ENCODE measurements around the gene UBXN10. TPM values are rescaled to one million over a fixed set of nuclear protein-coding genes. Genes with fewer than 3 reads are reported as not detected.
"Not testable (repeated sequence)": the region's sequence is repeated elsewhere in the genome, so short reads cannot be mapped to it uniquely, and the experiment has no call there.

Gene UBXN10
- polyA plus RNA-seq, 3 donors: 5.6 to 6.9 (median 6.1) TPM

DNA sequence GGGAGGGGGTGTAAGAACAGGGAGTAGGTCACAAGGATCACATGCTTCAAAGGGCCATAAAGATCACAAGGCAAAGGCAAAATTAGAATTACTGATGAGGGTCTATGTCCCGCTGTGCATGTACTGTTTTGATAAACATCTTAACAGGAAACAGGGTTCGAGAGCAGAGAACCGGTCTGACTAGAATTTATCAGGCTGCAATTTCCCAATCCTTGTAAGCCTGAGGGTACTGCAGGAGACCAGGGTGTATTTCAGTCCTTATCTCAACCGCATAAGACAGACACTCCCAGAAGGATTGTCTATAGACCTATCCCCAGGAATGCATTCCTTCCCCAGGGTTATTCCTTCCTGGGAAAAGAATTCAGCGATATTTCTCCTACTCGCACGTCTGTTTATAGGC lies 46.7 kb downstream of the UBXN10 start:
- DNase-seq (ENCODE audit: low read depth in 3 of 3, low spot score in 2 of 3): not testable (repeated sequence)

DNA sequence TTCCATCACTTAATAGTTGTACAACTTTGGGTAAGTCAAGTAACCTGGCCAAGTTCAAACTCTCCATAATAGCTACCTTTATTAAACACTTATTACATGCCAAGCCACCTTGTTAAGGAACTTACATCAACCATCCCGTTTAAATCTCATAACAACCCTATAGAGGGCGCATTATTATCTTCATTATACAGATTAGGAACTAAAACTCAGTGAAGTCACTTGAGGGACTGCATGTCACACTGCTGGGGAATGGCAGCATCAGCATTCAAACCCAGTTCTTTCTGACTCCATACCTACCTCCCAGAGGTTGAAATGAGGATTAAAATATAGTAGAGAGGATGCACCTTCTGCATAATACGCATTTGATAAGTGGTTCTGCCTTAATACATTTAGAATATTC lies 47.5 kb downstream of the UBXN10 start:
- DNase-seq (ENCODE audit: low read depth in 3 of 3, low spot score in 2 of 3): no peak

DNA sequence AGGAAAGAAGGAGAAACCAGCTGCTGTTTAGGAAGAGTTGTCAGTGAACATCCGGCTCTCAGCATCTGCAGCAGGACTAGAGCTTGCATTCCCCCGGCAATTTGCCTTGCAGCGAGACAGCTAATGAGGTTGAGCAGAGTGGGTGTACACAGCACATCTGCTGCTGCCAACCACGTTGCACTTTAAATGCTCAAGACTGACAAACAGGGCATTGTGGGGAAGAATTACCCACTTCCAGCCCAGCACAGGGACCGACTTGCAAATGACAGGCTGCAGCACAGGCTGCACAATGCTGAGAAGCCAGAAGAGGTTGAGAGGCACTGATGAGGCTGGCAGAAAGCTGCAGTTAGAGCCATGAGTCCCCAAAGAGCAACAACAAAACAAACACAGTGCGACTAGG lies 48.0 kb downstream of the UBXN10 start:
- no peak for DNase-seq (ENCODE audit: low read depth in 3 of 3, low spot score in 2 of 3)

DNA sequence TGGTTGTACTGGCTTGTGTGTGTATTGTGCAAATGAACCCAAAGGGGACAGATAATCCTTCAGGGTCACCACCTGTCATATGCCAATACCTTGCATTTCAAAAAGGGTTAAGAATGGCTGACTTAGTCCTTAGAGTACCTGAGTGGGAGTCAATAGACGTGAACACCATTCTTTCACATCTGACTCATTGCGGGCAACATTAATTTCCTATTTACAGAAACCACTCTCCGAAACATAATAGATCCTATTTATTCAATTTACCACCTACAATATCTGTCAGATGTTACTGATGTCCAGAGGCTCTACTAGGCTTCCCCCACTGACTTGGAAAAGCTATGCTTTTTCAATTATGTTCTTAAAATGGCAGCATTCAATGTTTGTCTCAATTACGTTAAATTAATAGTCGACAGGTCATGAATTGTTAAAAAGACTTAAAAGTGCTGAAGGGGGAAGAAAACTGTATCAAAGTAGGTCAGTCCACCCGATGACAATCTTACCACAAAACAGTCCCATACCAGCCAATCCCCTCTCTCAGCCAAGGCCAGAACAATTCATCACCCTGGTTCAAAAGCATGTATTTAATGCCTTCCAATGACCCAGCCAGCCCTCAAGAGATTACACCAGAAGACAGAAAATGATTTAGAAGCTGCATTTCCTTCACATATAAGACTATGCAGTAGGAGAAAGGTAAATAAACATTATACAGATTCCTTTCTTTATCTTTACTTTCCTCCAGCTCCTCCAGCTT lies 49.1 kb downstream of the UBXN10 start:
- DNase-seq (ENCODE audit: low read depth in 3 of 3, low spot score in 2 of 3): no peak

DNA sequence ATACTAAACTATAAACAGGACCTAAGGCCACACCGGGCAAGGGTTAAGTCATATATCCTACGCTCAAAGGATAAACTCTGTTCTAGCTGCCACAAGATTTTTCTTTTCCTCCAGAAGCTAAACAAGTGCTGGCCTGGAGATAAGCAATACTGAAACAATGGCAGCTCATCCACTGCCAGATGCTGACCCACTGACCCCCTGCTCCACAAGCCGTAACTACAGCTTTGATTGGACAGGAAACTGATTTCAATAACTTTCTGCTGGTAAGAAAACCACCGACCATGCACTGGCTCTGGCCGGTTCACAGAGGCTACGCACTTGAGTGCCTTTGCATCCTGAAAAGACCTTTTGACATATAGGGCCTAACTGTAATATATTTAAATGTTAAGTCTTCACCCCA lies 51.8 kb downstream of the UBXN10 start:
- no peak for DNase-seq (ENCODE audit: low read depth in 3 of 3, low spot score in 2 of 3)

DNA sequence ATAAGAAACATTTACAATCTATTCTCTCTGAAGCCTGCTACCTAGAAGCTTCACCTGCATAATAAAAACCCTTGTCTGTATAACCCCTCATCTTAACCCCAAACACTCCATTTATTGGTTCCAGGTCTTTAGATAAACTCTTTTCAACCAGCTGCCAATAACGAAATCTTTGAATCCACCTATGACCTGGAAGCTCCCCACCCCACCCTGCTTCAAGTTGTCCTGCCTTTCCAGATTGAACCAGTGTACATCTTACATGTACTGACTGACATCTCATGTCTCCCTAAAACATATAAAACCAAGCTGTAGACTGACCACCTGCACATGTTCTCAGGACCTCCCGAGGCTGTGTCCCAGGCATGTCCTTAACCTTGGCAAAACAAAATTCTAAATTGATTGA lies 54.1 kb downstream of the UBXN10 start:
- DNase-seq (ENCODE audit: low read depth in 3 of 3, low spot score in 2 of 3): no peak

DNA sequence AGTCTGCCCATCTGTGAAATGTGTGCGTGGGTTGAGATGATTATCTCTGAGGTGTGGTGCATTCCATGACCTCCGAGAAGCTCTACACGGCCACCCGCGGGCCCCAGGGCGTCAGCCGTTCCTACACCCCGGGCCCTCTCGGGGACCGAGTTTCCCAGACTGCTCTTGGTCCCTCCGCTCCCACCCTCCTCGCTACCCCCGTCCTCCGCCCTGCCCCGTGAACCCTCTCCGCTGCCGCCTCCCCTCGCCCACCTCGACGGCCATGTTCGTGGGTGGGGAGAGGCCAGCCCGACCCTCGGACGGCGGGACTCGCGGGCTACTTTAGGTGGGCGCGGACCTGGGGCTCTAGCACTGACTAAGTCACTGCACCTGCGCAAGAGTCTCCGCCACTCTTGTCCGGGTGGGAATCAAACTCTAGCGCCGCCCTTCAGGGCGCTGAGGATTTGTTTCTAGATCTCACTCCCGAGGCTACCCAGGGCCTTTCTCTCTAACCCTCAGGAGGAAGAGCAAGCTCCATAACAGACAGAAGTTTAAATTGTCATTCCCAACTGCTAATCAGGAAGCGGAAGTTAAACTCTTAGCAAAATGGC lies 57.1 kb downstream of the UBXN10 start:
- no peak for DNase-seq (ENCODE audit: low read depth in 3 of 3, low spot score in 2 of 3)

Other genes with a start within 250 kb of the UBXN10 start
- gene PLA2G2A, start 206.5 kb upstream of the UBXN10 start, polyA plus RNA-seq (ENCODE audit: insufficient read length in 3 of 3): not detected
- gene PLA2G5, start 115.9 kb upstream of the UBXN10 start, polyA plus RNA-seq (ENCODE audit: insufficient read length in 3 of 3): under 1 TPM in 1 of 3 donors, not detected in 2; 0.21 TPM
- under 1 TPM; 0.06 to 0.10 (median 0.08) TPM for gene PLA2G2D, start 66.6 kb upstream of the UBXN10 start, polyA plus RNA-seq (ENCODE audit: insufficient read length in 3 of 3)
- under 1 TPM in 2 of 3 donors, not detected in 1; 0.12 to 0.37 TPM for gene PLA2G2F, start 46.8 kb upstream of the UBXN10 start, polyA plus RNA-seq (ENCODE audit: insufficient read length in 3 of 3)
- gene PLA2G2C, start 422 bp downstream of the UBXN10 start, polyA plus RNA-seq (ENCODE audit: insufficient read length in 3 of 3): under 1 TPM in 1 of 3 donors, not detected in 2; 0.15 TPM
- 1 to 10 TPM in 1 of 3 donors, under 1 TPM in 2; 0.65 to 1.2 (median 0.69) TPM for gene VWA5B1, start 104.8 kb downstream of the UBXN10 start, polyA plus RNA-seq (ENCODE audit: insufficient read length in 3 of 3)